Neural cell (in vitro differentiated cells): Measurements from ENCODE around the gene EMID1.

Experiments used
- EP300 ChIP-seq: fragments of 450-650 bp; conservative IDR thresholded peaks from 2 replicates; pipeline ENCODE4 v1.6.1; 2014; ENCODE audit warnings: antibody characterized with exemption, mild to moderate bottlenecking, moderate library complexity; ENCODE audit not compliant: poor library complexity, severe bottlenecking
- EZH2 ChIP-seq: fragments of 200-600, 300-800 bp; shearing (Covaris generic), sonication (generic); IDR thresholded peaks from 2 replicates; pipeline ENCODE4 v1.6.1; 2014; ENCODE audit warnings: antibody characterized with exemption, low read length, borderline replicate concordance, mild to moderate bottlenecking; ENCODE audit not compliant: insufficient read depth, poor library complexity, severe bottlenecking
- POLR2AphosphoS5 ChIP-seq: IDR thresholded peaks from 2 replicates; pipeline ENCODE4 v1.6.1; 2012
- RAD21 ChIP-seq: fragments of 450-650 bp; conservative IDR thresholded peaks from 2 replicates; pipeline ENCODE4 v1.6.1; 2014; ENCODE audit warnings: antibody characterized with exemption, mild to moderate bottlenecking, moderate library complexity
- SMC3 ChIP-seq: fragments of 450-650 bp; conservative IDR thresholded peaks from 2 replicates; pipeline ENCODE4 v1.6.1; 2014; ENCODE audit warnings: antibody characterized with exemption, mild to moderate bottlenecking, moderate library complexity; ENCODE audit not compliant: poor library complexity
- TF ChIP-seq, protein P1 (sequence below): fragments of 450-650 bp; IDR thresholded peaks from 2 replicates; pipeline ENCODE4 v1.5.1; 2014; ENCODE audit warnings: antibody characterized with exemption, mild to moderate bottlenecking, moderate library complexity; ENCODE audit not compliant: poor library complexity, severe bottlenecking

DNA sequence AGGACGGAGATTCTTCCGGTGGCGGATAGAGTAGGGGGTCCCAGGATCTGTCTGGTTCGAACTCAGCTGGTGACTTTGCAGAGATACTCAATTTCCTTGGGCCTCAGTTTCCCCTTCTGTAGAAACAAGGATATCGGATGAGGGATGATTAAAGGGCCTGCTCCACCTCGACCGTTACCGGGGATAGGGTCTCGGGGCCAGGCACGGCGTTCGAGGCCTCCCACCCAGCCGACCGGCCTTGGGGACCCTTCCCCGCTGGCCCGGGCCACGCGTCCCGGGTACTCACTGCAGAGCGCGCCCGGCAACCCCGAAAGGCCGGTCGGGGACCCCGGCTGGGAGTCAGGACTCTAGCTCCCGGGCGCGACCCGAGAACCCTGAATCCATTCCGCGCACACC is 61.8 kb downstream of the EMID1 start:
- TF ChIP-seq, protein P1, sequence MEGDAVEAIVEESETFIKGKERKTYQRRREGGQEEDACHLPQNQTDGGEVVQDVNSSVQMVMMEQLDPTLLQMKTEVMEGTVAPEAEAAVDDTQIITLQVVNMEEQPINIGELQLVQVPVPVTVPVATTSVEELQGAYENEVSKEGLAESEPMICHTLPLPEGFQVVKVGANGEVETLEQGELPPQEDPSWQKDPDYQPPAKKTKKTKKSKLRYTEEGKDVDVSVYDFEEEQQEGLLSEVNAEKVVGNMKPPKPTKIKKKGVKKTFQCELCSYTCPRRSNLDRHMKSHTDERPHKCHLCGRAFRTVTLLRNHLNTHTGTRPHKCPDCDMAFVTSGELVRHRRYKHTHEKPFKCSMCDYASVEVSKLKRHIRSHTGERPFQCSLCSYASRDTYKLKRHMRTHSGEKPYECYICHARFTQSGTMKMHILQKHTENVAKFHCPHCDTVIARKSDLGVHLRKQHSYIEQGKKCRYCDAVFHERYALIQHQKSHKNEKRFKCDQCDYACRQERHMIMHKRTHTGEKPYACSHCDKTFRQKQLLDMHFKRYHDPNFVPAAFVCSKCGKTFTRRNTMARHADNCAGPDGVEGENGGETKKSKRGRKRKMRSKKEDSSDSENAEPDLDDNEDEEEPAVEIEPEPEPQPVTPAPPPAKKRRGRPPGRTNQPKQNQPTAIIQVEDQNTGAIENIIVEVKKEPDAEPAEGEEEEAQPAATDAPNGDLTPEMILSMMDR: no peak
- TF ChIP-seq EZH2 (no peak), RAD21 (no peak), POLR2AphosphoS5 (no peak), EP300 (no peak), SMC3 (no peak)
